Measurements from ENCODE around the gene CFAP46.

DNA sequence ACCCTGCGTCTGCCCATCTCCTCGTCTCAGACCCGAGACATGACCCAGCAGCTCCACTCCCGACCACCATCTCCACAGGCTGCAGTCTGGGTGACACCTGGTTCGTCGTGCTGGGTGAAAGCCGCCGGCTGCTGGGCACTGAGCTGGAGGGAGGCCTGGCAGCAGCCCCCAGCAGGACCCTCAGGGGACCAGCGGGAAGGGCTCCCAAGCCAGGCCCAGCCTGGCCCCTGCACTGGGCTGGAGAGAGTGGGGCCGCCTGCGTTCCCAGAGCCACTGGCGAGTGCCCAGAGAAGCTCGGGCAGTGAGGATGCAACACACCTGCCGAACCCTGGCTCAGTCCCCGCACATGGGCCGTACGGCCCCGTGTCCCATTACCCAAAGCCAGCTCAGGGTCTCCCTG is 21.3 kb downstream of the CFAP46 start:
- TF ChIP-seq, protein P1, sequence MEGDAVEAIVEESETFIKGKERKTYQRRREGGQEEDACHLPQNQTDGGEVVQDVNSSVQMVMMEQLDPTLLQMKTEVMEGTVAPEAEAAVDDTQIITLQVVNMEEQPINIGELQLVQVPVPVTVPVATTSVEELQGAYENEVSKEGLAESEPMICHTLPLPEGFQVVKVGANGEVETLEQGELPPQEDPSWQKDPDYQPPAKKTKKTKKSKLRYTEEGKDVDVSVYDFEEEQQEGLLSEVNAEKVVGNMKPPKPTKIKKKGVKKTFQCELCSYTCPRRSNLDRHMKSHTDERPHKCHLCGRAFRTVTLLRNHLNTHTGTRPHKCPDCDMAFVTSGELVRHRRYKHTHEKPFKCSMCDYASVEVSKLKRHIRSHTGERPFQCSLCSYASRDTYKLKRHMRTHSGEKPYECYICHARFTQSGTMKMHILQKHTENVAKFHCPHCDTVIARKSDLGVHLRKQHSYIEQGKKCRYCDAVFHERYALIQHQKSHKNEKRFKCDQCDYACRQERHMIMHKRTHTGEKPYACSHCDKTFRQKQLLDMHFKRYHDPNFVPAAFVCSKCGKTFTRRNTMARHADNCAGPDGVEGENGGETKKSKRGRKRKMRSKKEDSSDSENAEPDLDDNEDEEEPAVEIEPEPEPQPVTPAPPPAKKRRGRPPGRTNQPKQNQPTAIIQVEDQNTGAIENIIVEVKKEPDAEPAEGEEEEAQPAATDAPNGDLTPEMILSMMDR (conservative IDR thresholded peaks at IDR 0.05 in 1 of 2, IDR thresholded peaks at IDR 0.05 in 1 of 2; ENCODE audit: extremely low read depth in 1 of 2, insufficient read depth in 1 of 2, low read depth in 1 of 2, low read length in 2 of 2), result no peak
- TF ChIP-seq EZH2 (IDR thresholded peaks at IDR 0.05; ENCODE audit: borderline replicate concordance, low read length), result no peak
